Ectodermal cell (in vitro differentiated cells): ENCODE measurements around the gene GOLM1.
"Not testable (repeated sequence)": the region's sequence is repeated elsewhere in the genome, so short reads cannot be mapped to it uniquely, and the experiment has no call there.

Experiments used
- H3K27ac ChIP-seq: 2 replicates; pipeline ENCODE4 v1.7.0; 2013; ENCODE audit warnings: mild to moderate bottlenecking, low read depth, low read length; ENCODE audit not compliant: insufficient read depth, poor library complexity, severe bottlenecking
- H3K27me3 ChIP-seq: 2 replicates; pipeline ENCODE4 v1.7.0; 2013; ENCODE audit warnings: mild to moderate bottlenecking, low read length; ENCODE audit not compliant: insufficient read depth, control insufficient read depth, poor library complexity, severe bottlenecking
- H3K36me3 ChIP-seq: one replicate; pipeline ENCODE4 v1.7.0; 2013; ENCODE audit warnings: low read length; ENCODE audit not compliant: control insufficient read depth, insufficient read depth
- H3K4me1 ChIP-seq: one replicate; pipeline ENCODE4 v1.7.0; 2013; ENCODE audit warnings: low read length; ENCODE audit not compliant: control insufficient read depth, insufficient read depth
- H3K4me3 ChIP-seq: 2 replicates; pipeline ENCODE4 v1.7.0; 2013; ENCODE audit warnings: low read depth, low read length, control low read depth; ENCODE audit not compliant: insufficient read depth
- H3K9me3 ChIP-seq: 2 replicates; pipeline ENCODE4 v1.7.0; 2013; ENCODE audit warnings: mild to moderate bottlenecking, low read length, moderate library complexity; ENCODE audit not compliant: control insufficient read depth
- WGBS, 2 experiments: methylation state at CpG; one replicate each; pipeline ENCODE4 v1.1.7; 2013; ENCODE audit warnings: missing lambda C conversion rate in 2 of 2; 5-methylcytosine and 5-hydroxymethylcytosine counted together

The GOLM1 gene

GRCh38 chr9:86064220-86064619, 35.1 kb downstream of the GOLM1 start:
- Histone ChIP-seq H3K4me1 (no peaks in the 10 kb centered on the region), H3K9me3 (no peaks in the 10 kb centered on the region), H3K27ac (no peak overlapping the region), H3K27me3 (no peaks in the 10 kb centered on the region), H3K36me3 (no peaks in the 10 kb centered on the region), H3K4me3 (no peak overlapping the region)
- 91 to 93% methylated on average over 2 of the region's 2 CpGs for WGBS, 2 experiments

DNA sequence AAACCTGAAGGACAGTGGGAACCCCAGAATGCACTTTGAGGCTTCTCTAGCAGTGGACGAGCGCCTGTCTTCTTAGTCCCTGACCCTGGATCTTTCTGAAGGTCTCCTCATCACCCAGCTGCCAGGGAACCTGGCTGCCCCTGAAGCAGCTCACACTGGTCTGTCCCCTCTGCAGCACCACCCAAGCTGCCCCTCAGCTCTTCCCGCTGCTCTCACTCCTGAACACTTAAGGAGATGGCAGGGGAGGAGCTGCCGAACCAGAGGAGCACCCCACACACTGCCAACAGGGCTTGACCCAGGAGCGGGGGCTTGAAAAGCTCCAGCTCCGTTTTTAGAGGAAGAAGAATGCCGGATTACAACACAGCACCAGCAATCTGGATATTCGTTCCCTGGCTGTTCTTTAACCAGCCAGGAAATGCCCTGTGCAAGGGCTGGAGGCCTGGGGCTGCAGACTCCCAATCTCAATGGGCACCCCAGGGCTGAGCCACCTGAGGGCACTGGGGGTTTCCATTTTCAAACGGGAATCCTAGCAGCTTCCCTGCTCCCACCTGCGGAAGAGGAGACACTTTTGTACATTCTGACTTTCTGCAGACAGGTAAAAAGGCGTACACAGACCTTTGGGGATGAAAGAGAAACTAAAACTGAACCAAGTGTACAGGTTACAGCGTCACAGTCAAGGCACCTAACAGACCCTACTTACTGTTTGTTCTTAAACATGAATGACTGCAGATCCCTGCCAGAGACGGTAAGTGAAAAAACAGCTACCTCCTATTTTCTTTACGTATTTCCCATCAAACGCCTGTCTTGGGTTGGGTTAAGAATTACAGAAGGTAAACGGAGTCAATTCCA, 36.3 kb downstream of the GOLM1 start:
- Histone ChIP-seq H3K4me3 (no peak overlapping the region), H3K27me3 (no peaks in the 10 kb centered on the region), H3K4me1 (no peaks in the 10 kb centered on the region), H3K9me3 (no peaks in the 10 kb centered on the region), H3K36me3 (no peaks in the 10 kb centered on the region), H3K27ac (no peak overlapping the region)
- 84 to 86% methylated on average over 16 of the region's 16 CpGs for WGBS, 2 experiments

DNA sequence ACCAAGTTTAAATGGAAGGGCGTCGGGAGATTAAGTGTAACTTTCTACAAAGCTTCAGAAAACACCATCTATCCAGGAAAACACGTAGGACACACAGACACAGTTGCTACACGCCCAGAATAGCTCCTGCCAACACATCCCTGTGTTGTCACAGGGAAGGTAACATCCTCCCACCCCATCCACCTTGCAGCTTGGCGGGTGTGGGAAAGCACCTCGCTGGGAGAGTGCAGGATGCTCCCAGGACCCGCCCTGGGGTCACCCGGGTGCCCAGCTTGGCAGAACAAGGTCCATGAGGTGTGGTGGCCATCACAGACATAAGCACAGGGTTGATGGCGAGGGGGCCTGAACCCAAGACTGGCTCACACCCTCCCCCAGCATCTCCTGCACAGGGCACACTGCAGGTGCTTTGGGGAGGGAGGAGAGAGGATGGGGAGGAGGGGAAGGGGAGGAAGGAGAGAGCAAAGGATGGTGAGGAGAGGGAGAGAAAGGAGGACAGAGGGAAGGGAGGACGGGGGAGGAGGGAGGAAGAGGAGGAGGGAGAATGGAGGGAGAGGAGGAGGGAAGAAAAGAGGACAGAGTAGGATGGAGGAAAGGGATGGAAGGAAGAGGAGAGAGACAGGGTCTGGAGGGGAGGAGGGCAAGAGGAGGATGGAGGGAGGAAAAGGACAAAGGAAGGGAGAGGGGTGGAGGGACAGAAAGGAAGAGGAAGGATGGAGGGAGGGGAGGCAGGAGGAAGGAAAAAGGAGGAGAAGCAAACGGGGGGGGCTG, 37.2 kb downstream of the GOLM1 start:
- Histone ChIP-seq H3K4me1 (no peaks in the 10 kb centered on the region), H3K36me3 (no peaks in the 10 kb centered on the region), H3K27ac (no peak overlapping the region), H3K4me3 (no peak overlapping the region), H3K27me3 (no peaks in the 10 kb centered on the region), H3K9me3 (no peaks in the 10 kb centered on the region)
- WGBS, 2 experiments = 93 to 94% methylated on average over 11 of the region's 11 CpGs

DNA sequence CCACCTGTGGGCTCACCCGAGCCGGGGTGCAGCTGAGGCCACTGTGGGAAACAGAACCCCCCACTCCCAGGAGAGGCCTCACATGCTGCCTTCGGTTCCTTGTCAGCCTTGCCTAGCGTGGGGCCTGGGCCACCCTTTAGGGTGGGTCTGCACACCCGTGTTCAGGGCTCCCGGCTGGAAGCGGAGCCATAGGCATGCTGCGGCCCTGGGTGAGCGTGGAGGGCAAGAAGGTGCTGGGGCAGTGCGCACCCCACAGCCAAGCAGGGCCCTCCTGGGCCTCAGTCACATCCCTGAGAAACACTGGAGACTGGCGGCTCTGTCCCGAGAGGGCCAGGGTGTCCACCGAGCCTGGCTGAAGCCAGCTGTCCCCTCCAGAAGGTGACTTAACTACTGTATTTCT, 41.9 kb downstream of the GOLM1 start:
- Histone ChIP-seq H3K27me3 (no peaks in the 10 kb centered on the region), H3K9me3 (no peaks in the 10 kb centered on the region), H3K36me3 (no peaks in the 10 kb centered on the region), H3K27ac (no peak overlapping the region), H3K4me1 (no peaks in the 10 kb centered on the region), H3K4me3 (no peak overlapping the region)
- WGBS, 2 experiments = 95% methylated on average over 13 of the region's 13 CpGs

DNA sequence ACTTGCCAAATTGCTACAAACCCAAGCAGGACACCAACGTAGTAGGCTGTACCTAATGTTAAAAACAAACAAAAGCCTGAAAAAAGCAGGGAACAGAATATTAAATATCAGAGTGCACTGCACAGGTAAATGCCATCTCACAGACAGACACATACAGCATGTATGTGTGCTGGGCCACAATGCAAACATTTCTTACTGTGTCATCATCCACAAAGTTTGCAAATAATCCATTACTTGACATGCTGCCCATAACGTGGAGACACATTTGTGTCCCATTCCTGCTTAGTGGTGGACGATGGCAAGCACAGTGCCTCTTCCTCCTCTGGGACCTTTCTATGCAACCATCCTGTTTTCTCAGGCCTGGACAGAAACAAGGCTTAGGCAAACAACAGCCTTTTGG, 44.7 kb downstream of the GOLM1 start:
- Histone ChIP-seq H3K4me3 (no peak overlapping the region), H3K27me3 (no peaks in the 10 kb centered on the region), H3K9me3 (no peaks in the 10 kb centered on the region), H3K36me3 (no peaks in the 10 kb centered on the region), H3K4me1 (no peaks in the 10 kb centered on the region), H3K27ac (no peak overlapping the region)
- whole genome bisulfite sequencing, 2 experiments = 94 to 98% methylated on average over 3 of the region's 3 CpGs

DNA sequence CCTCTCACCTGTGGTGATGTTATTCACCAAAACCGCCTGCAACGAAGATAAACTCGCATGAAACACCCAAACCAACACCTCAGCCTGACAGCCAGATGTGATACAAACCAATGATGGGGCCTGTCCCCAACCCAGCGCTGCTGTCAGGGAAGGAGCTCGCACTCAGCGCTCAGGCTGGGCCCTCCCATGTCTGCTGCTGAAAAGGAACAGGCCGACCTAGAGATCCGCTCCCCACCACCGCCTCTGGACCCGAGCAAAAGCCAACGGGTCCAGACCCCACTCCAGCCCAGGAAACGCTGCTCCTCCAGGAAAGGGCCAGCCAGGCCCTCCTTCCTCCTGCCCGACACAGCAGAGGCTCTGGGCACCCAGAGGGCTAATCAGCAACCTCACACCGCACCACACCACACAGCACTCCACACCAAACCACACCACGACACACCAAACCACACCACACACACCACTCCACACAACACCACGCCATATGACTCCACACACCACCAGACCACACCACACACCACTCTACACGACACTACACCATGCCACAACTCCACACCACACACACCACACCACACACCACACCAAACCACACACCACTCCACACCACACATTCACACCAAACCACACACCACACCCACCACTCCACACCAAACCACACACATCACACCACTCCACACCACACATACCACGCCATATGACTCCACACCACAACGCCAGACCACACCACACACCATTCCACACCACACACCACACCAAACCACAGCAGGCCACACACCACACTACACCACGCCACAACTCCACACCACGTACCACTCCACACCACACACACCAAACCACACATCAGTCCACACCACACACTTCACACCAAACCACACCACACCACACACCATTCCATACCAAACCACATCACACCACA, 46.5 kb downstream of the GOLM1 start:
- no peak overlapping the region for H3K27ac ChIP-seq

GRCh38 chr9:86048018-86048742, 51.2 kb downstream of the GOLM1 start:
- 95 to 97% methylated on average over 3 to 5 of the region's 7 CpGs for WGBS, 2 experiments
- not testable (repeated sequence) for H3K4me3 ChIP-seq, H3K36me3 ChIP-seq, H3K27me3 ChIP-seq, H3K4me1 ChIP-seq, H3K27ac ChIP-seq, H3K9me3 ChIP-seq

More for the DNA sequence above, 46.5 kb downstream of the GOLM1 start:
- Histone ChIP-seq H3K36me3 (no peaks in the 10 kb centered on the region), H3K4me1 (no peaks in the 10 kb centered on the region), H3K4me3 (no peak overlapping the region), H3K27me3 (no peaks in the 10 kb centered on the region), H3K9me3 (no peaks in the 10 kb centered on the region)
- WGBS, 2 experiments = 88 to 90% methylated on average over 21 of the region's 21 CpGs

DNA sequence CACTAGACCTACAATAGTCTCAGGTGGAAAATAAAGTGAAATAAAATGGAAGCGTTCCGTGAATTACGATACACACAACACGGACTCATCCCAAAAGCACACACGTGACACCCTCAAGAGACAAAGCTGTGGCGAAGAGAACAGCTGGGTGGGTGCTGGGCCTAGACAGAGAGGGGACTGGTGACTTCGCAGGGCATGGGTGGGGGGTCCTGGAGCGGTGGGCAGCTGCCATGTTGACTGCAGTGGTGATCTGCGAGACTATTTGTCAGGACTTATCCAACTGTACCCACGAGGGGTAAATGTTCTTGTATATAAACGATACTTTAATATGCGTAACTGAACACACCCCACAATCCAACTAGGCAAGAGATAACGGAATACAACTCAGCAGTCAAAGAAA, 52.0 kb downstream of the GOLM1 start:
- no peak overlapping the region for H3K4me3 ChIP-seq
- no peaks in the 10 kb centered on the region for H3K27me3 ChIP-seq
- 96 to 99% methylated on average over 13 of the region's 13 CpGs for WGBS, 2 experiments
- no peaks in the 10 kb centered on the region for H3K4me1 ChIP-seq
- H3K9me3 ChIP-seq = no peaks in the 10 kb centered on the region
- peak overlapping the region; percentile 16 for H3K27ac ChIP-seq
- H3K36me3 ChIP-seq = no peaks in the 10 kb centered on the region

- WGBS, 2 experiments = 89 to 92% methylated on average over 8 of the region's 8 CpGs
- H3K27ac ChIP-seq = no peak overlapping the region
These were observed 52.4 kb downstream of the GOLM1 start for GRCh38 chr9:86046930-86047341.

More at GRCh38 chr9:86046930-86047341, 52.4 kb downstream of the GOLM1 start:
- H3K4me3 ChIP-seq = no peak overlapping the region
- no peaks in the 10 kb centered on the region for H3K4me1 ChIP-seq
- no peaks in the 10 kb centered on the region for H3K9me3 ChIP-seq
- H3K36me3 ChIP-seq = no peaks in the 10 kb centered on the region
- H3K27me3 ChIP-seq = no peaks in the 10 kb centered on the region
